Measurements from ENCODE around the gene ZNF486.
"Not testable (repeated sequence)": the region's sequence is repeated elsewhere in the genome, so short reads cannot be mapped to it uniquely, and the experiment has no call there.

ZNF486 gene

DNA sequence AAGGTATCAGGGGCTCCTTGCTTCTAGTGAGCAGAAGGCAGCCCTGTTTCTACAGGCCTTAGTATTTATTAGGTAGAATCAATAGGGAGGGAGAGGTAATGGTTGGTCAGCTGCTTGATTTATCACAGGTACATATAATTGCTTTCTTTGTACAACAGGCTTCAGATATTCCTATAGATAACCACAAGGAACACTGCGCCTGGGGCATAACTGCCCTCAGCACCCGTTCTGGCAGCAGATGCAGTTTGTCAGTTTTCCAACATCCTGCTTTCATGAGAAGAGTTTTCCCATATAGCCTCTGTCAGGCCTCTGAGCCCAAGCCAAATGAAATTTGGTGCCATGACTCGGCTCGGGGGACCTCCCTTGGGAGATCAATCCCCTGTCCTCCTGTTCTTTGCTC lies 12.4 kb upstream of the ZNF486 start:
- no peak overlapping the region for H3K4me3 ChIP-seq (ENCODE audit: low read depth, low read length)
- DNase-seq (ENCODE audit: low read depth, low spot score) = no peak
- in situ Hi-C loops (cut with HindIII; ENCODE audit: low sequenced_read_pairs) = no loop called here
- TF ChIP-seq, protein P1, sequence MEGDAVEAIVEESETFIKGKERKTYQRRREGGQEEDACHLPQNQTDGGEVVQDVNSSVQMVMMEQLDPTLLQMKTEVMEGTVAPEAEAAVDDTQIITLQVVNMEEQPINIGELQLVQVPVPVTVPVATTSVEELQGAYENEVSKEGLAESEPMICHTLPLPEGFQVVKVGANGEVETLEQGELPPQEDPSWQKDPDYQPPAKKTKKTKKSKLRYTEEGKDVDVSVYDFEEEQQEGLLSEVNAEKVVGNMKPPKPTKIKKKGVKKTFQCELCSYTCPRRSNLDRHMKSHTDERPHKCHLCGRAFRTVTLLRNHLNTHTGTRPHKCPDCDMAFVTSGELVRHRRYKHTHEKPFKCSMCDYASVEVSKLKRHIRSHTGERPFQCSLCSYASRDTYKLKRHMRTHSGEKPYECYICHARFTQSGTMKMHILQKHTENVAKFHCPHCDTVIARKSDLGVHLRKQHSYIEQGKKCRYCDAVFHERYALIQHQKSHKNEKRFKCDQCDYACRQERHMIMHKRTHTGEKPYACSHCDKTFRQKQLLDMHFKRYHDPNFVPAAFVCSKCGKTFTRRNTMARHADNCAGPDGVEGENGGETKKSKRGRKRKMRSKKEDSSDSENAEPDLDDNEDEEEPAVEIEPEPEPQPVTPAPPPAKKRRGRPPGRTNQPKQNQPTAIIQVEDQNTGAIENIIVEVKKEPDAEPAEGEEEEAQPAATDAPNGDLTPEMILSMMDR (IDR thresholded peaks at IDR 0.05; ENCODE audit: low read depth, low read length) = no peak

DNA sequence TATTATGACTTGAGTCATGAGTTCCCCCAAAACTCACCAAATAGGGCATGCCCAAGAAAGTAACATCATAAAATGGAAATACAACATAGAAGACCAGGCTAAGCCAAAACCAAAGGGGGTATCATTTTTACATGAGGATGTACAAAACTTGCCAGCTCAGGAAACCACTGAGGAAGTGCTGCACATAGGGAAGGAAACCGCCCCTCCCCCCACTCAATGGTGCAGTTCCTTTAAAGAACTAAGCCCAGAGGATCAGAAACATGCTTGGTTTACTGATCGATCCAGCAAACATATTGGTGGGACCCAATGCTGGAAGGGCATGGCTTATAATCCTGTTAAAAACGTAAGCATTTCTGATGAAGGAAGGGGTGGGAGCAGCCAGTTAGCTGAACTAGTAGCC lies 4.2 kb upstream of the ZNF486 start:
- no peak for DNase-seq (ENCODE audit: low read depth, low spot score)
- in situ Hi-C loops (cut with HindIII; ENCODE audit: low sequenced_read_pairs) = no loop called here
- H3K4me3 ChIP-seq (ENCODE audit: low read depth, low read length) = no peak overlapping the region
- TF ChIP-seq, protein P1 (IDR thresholded peaks at IDR 0.05; ENCODE audit: low read depth, low read length) = no peak

DNA sequence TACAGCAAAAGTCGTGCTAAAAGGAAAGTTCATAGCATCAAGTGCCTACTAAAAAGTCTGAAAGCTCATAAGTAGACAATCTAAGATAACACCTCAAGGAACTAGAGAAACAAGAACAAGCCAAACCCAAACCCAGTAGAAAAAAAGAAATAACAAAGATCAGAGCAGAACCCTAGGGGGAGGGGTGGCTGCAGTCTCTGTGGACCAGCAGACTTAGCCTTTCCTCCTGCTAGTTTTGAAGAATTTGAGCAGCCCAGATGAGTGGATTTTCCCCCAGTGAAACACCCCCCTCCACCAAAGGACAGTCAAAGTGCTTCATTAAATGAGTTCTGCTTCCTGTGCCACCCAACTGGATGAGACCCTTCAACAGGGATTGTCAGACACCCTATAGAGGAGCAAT lies 2.6 kb upstream of the ZNF486 start:
- no peak overlapping the region for H3K4me3 ChIP-seq (ENCODE audit: low read depth, low read length)
- TF ChIP-seq, protein P1 (IDR thresholded peaks at IDR 0.05; ENCODE audit: low read depth, low read length) = no peak
- in situ Hi-C loops (cut with HindIII; ENCODE audit: low sequenced_read_pairs) = no loop called here
- no peak for DNase-seq (ENCODE audit: low read depth, low spot score)

DNA sequence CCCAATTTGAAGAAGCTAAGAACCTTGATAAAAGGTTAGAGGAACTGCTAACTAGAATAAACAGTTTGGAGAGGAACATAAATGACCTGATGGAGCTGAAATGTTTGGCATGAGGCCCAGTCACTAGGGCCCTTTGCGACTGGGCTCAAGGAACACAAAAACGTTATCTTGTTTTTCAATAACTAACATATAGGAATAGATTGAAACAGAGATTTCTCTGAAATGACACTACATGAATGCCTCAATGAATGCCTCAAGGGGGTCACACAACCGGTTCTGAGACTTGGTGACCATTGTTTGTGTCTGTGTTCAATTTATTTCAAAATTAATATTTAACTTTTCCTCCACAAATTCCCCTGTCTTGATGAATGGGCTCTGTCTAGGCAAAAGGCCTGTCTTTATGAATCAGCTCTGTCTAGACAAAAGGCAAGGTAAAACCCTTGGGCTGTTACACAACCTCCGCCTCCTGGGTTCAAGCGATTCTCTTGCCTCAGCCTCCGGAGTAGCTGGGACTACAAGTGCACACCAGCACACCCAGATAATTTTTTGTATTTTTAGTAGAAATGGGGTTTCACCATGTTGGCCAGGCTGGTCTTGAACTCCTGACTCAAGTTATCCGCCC lies 932 bp upstream of the ZNF486 start:
- in situ Hi-C loops (cut with HindIII; ENCODE audit: low sequenced_read_pairs) = no loop called here
- no peak overlapping the region for H3K4me3 ChIP-seq (ENCODE audit: low read depth, low read length)
- TF ChIP-seq, protein P1 (IDR thresholded peaks at IDR 0.05; ENCODE audit: low read depth, low read length) = no peak
- DNase-seq (ENCODE audit: low read depth, low spot score) = no peak

DNA sequence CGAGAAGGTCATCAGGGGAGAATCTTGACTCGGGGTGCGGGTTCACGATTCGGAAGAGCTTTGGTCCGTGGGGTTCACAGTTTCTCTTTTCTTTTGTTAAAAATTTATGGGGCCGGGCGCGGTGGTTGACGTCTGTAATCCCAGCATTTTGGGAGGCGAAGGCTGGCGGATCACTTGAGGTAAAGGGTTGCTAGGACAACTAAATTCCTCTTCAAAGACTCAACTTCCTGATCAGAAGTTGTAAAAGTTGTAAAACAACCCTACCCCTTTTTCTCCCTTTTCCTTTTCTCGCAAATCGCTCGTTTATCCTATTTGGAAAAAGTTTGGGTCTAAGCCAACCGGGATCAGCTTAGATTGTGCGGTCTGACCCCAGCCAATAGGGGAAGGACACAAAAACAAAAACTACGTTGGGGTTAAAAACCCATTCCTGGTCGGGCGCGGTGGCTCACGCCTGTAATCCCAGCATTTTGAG lies 673 bp downstream of the ZNF486 start:
- in situ Hi-C loops (cut with HindIII; ENCODE audit: low sequenced_read_pairs) = no loop called here
- peak overlapping the region; percentile 89 for H3K4me3 ChIP-seq (ENCODE audit: low read depth, low read length)
- peak; percentile 62 for DNase-seq (ENCODE audit: low read depth, low spot score)
- TF ChIP-seq, protein P1 (IDR thresholded peaks at IDR 0.05; ENCODE audit: low read depth, low read length) = no peak

DNA sequence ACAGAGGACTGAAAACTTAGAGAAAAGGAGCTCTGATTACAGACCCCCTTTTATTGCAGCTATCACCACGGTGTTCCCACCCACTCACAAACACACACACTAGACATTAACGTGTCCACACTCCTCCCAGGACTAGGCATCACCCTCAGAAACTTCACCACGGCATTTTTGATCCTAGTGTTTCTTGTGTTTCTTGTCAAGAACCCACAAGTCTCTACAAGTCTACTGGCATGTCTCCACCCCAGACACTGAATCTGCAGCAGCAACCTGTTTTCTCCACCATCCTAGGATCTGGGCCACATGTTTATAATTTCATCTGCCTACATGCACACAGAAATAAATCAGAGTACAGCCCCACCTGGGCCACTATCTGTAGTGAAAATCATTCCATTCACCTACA lies 4.3 kb downstream of the ZNF486 start:
- in situ Hi-C loops (cut with HindIII; ENCODE audit: low sequenced_read_pairs) = no loop called here
- TF ChIP-seq, protein P1 (IDR thresholded peaks at IDR 0.05; ENCODE audit: low read depth, low read length) = no peak
- no peak for DNase-seq (ENCODE audit: low read depth, low spot score)
- no peak overlapping the region for H3K4me3 ChIP-seq (ENCODE audit: low read depth, low read length)

DNA sequence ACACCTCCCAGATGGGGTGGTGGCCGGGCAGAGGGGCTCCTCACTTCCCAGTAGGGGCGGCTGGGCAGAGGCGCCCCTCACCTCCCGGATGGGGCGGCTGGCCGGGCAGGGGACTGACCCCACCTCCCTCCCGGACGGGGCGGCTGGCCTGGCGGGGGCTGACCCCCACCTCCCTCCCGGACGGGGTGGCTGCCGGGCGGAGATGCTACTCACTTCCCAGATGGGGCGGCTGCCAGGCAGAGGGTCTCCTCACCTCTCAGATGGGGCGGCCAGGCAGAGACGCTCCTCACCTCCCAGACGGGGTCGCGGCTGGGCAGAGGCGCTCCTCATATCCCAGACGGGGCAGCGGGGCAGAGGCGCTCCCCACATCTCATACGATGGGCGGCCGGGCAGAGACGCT lies 8.8 kb downstream of the ZNF486 start:
- DNase-seq (ENCODE audit: low read depth, low spot score); in situ Hi-C loops (cut with HindIII; ENCODE audit: low sequenced_read_pairs); H3K4me3 ChIP-seq (ENCODE audit: low read depth, low read length): not testable (repeated sequence)

DNA sequence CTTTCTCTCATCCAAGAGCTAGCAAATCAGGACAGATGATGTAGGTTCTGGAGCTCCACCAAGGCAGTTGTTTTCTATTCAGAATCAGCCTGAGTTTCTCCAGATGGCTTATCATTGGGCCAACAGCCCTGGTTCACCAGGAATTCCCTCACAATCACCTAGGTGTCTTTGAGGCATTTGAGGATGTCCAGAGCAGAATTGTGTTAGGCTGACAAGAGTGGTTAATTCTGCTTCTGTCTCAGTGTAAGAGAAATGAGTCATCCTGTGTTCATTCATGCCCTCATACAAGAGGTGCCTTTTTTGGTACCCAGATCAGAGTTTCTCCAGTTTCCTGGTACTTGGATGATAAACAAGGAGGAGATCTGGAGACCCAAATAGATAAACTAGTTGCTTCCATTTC lies 12.9 kb downstream of the ZNF486 start:
- DNase-seq (ENCODE audit: low read depth, low spot score); H3K4me3 ChIP-seq (ENCODE audit: low read depth, low read length); in situ Hi-C loops (cut with HindIII; ENCODE audit: low sequenced_read_pairs): not testable (repeated sequence)
